ENCODE results near the gene ARL16.

Gene ARL16

GRCh38 chr17:81638683-81639082 is 44.9 kb downstream of the ARL16 start:
- no peak for DNase-seq

GRCh38 chr17:81636505-81637288 is 46.9 kb downstream of the ARL16 start, which contains the start of the genes NPLOC4 and TSPAN10:
Gene NPLOC4 (minus strand): TSS chr17:81637112. CDS start chr17:81636930, 182 bp downstream.
Gene TSPAN10 (plus strand): TSS chr17:81637196. CDS start chr17:81642413, 5,217 bp downstream.
- peak; percentile 25 for DNase-seq

- DNase-seq: no peak
These were observed 47.6 kb downstream of the ARL16 start for GRCh38 chr17:81635973-81636504.

GRCh38 chr17:81635431-81635830 is 48.2 kb downstream of the ARL16 start:
- no peak for DNase-seq

- no peak for DNase-seq
These were observed 52.1 kb downstream of the ARL16 start for GRCh38 chr17:81631482-81631881.

Data from NCI-H1436 treated with DMSO at 0.1 percent for 48 hours (cell line).